Measurements from ENCODE around the gene PON3. TPM values are rescaled to one million over a fixed set of nuclear protein-coding genes. Genes with fewer than 3 reads are reported as not detected.

PON3 gene
- total and polyA plus RNA-seq, 2 of the 13 experiments (the other 11 are each of a cell fraction or from before 2014, with no cell fraction given): 23.6 to 37.8 TPM

DNA sequence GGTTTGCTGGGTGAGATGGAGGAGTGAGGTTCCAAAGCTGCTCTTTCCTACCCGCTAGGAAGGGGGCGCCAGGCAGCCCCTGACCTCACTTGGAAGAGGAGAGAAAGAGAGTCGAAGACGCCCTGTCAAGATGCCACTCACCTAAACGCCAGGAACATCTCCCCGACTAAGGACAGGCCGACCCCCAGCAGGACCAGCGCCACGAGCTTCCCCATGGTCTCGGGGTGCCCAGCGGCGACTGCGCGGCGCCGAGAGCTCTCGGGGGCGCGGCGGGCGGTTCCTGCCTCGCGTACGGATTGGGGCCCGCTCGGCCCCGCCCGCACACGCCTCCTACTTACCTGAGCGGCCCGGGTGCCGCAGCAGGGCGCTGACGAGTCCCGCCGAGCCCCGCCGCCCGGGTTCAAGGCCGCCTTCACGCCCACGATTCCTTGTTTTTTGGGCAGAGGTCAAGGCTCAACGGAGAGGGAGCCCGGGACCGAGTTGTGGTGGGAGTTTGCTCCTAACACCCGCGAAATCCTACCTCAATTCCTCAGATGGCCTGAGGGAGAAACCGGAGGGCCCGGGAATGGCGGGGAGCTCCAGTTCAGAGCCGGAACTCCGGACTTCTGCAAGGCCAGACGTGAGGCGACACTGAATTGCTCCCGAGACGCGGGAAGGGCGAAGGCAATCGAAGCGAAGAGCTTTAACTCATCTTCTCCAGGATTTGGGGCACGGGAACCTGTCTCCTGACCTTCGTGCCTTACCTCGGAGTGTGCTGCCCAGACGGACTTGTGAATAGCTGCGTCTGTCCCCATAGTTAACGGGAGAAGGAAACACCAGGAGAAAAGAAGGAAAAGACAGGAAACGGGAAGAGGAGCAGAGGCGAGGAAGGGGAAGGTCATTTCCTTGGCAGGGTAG, at the start of gene PON3 (continued):
- TF ChIP-seq, protein P1, sequence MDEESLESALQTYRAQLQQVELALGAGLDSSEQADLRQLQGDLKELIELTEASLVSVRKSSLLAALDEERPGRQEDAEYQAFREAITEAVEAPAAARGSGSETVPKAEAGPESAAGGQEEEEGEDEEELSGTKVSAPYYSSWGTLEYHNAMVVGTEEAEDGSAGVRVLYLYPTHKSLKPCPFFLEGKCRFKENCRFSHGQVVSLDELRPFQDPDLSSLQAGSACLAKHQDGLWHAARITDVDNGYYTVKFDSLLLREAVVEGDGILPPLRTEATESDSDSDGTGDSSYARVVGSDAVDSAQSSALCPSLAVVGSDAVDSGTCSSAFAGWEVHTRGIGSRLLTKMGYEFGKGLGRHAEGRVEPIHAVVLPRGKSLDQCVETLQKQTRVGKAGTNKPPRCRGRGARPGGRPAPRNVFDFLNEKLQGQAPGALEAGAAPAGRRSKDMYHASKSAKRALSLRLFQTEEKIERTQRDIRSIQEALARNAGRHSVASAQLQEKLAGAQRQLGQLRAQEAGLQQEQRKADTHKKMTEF (CRISPR knock-in tag; IDR thresholded peaks at IDR 0.05): peak; percentile 72; the same call in 1 of the 2 replicates
- TF ChIP-seq CENPT (CRISPR knock-in tag; IDR thresholded peaks at IDR 0.05; ENCODE audit: low read depth): no peak
- TF ChIP-seq, protein P2, sequence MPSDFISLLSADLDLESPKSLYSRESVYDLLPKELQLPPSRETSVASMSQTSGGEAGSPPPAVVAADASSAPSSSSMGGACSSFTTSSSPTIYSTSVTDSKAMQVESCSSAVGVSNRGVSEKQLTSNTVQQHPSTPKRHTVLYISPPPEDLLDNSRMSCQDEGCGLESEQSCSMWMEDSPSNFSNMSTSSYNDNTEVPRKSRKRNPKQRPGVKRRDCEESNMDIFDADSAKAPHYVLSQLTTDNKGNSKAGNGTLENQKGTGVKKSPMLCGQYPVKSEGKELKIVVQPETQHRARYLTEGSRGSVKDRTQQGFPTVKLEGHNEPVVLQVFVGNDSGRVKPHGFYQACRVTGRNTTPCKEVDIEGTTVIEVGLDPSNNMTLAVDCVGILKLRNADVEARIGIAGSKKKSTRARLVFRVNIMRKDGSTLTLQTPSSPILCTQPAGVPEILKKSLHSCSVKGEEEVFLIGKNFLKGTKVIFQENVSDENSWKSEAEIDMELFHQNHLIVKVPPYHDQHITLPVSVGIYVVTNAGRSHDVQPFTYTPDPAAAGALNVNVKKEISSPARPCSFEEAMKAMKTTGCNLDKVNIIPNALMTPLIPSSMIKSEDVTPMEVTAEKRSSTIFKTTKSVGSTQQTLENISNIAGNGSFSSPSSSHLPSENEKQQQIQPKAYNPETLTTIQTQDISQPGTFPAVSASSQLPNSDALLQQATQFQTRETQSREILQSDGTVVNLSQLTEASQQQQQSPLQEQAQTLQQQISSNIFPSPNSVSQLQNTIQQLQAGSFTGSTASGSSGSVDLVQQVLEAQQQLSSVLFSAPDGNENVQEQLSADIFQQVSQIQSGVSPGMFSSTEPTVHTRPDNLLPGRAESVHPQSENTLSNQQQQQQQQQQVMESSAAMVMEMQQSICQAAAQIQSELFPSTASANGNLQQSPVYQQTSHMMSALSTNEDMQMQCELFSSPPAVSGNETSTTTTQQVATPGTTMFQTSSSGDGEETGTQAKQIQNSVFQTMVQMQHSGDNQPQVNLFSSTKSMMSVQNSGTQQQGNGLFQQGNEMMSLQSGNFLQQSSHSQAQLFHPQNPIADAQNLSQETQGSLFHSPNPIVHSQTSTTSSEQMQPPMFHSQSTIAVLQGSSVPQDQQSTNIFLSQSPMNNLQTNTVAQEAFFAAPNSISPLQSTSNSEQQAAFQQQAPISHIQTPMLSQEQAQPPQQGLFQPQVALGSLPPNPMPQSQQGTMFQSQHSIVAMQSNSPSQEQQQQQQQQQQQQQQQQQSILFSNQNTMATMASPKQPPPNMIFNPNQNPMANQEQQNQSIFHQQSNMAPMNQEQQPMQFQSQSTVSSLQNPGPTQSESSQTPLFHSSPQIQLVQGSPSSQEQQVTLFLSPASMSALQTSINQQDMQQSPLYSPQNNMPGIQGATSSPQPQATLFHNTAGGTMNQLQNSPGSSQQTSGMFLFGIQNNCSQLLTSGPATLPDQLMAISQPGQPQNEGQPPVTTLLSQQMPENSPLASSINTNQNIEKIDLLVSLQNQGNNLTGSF (CRISPR knock-in tag; IDR thresholded peaks at IDR 0.05): 0 out of 2 replicates have a peak, but pooled peaks have one; percentile 32
- no peak for TF ChIP-seq CREM (IDR thresholded peaks at IDR 0.05)
- TF ChIP-seq CREM (CRISPR knock-in tag; IDR thresholded peaks at IDR 0.05): no peak
- peak; percentile 87 for TF ChIP-seq POGZ (CRISPR knock-in tag; IDR thresholded peaks at IDR 0.05)
- 0 out of 2 replicates have a peak, but pooled peaks have one; percentile 34 for TF ChIP-seq ZNF674 (CRISPR knock-in tag; IDR thresholded peaks at IDR 0.05; ENCODE audit: low read depth)
- no peak for TF ChIP-seq ZNF101 (CRISPR knock-in tag; IDR thresholded peaks at IDR 0.05; ENCODE audit: borderline replicate concordance, low read depth)
- 0 out of 2 replicates have a peak, but pooled peaks have one; percentile 82 for TF ChIP-seq SATB2 (CRISPR knock-in tag; IDR thresholded peaks at IDR 0.05)
- peak; percentile 95 for TF ChIP-seq TBX2 (CRISPR knock-in tag; IDR thresholded peaks at IDR 0.05; ENCODE audit: borderline replicate concordance)
- TF ChIP-seq NR2C2 (CRISPR knock-in tag; IDR thresholded peaks at IDR 0.05; ENCODE audit: borderline replicate concordance): peak; percentile 88
- TF ChIP-seq BHLHE40 (IDR thresholded peaks at IDR 0.05; ENCODE audit: low read length): no peak
- TF ChIP-seq ZNF383 (CRISPR knock-in tag; IDR thresholded peaks at IDR 0.05; ENCODE audit: borderline replicate concordance): no peak
- TF ChIP-seq, protein P3, sequence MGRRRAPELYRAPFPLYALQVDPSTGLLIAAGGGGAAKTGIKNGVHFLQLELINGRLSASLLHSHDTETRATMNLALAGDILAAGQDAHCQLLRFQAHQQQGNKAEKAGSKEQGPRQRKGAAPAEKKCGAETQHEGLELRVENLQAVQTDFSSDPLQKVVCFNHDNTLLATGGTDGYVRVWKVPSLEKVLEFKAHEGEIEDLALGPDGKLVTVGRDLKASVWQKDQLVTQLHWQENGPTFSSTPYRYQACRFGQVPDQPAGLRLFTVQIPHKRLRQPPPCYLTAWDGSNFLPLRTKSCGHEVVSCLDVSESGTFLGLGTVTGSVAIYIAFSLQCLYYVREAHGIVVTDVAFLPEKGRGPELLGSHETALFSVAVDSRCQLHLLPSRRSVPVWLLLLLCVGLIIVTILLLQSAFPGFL (CRISPR knock-in tag; IDR thresholded peaks at IDR 0.05): no peak
- no peak for TF ChIP-seq CEBPB (IDR thresholded peaks at IDR 0.05; ENCODE audit: borderline replicate concordance, low read depth, low read length)
- no peak for TF ChIP-seq ZNF382 (CRISPR knock-in tag; IDR thresholded peaks at IDR 0.05; ENCODE audit: borderline replicate concordance)
- 0 out of 2 replicates have a peak, but pooled peaks have one; percentile 59 for TF ChIP-seq PAX8 (CRISPR knock-in tag; IDR thresholded peaks at IDR 0.05; ENCODE audit: borderline replicate concordance)
- no peak for TF ChIP-seq NONO (IDR thresholded peaks at IDR 0.05)
- TF ChIP-seq NONO (CRISPR knock-in tag; conservative IDR thresholded peaks at IDR 0.05): peak; percentile 13; the same call in 1 of the 2 replicates
- TF ChIP-seq ZNF337 (CRISPR knock-in tag; IDR thresholded peaks at IDR 0.05; ENCODE audit: borderline replicate concordance, low read depth): no peak
- TF ChIP-seq ZBTB21 (CRISPR knock-in tag; IDR thresholded peaks at IDR 0.05): no peak
- TF ChIP-seq GABPB1 (CRISPR knock-in tag; IDR thresholded peaks at IDR 0.05): peak; percentile 72
- TF ChIP-seq MBD4 (IDR thresholded peaks at IDR 0.05; ENCODE audit: borderline replicate concordance, low read length): no peak

All from HepG2 (cell line).